Erythroblast (primary cell): ENCODE results near the gene SPAG16.

Experiments used
- GATA1 ChIP-seq: IDR thresholded peaks from 2 replicates; pipeline ENCODE4 v1.6.1; 2011; ENCODE audit warnings: low read depth, mild to moderate bottlenecking, control low read depth, low read length, moderate library complexity
- POLR2A ChIP-seq: IDR thresholded peaks from 2 replicates; pipeline ENCODE4 v1.6.1; 2011; ENCODE audit warnings: mild to moderate bottlenecking, low read length

DNA sequence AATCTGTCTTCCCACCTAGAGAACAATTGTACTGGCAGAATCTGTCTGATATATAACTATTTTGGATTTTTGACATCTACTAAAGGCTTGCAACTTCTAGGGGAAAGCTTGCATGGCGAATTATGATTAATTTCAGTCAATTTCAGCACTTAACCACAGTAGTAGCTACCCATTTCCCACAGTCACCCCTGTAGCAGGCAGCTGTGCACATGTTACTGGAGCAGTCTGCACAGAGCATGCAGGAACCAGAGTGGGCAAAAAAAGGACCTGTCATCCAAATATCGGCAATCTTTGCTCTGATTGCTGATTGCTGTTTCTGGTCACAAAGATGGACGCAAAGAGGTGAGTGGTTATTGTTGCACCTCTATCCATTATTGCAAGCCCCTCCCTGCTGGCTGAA is 473.3 kb downstream of the SPAG16 start:
- TF ChIP-seq POLR2A (no peak), GATA1 (no peak)
